Measurements from ENCODE around the gene CDY1B.
"Not testable (repeated sequence)": the region's sequence is repeated elsewhere in the genome, so short reads cannot be mapped to it uniquely, and the experiment has no call there.

CDY1B gene

GRCh38 chrY:24047919-24048318 is at the start of gene CDY1B:
Gene CDY1B, minus strand, starts transcription at chrY:24048019. Its CDS starts 331 bp downstream, at chrY:24047688.
- FAIRE-seq, result not testable (repeated sequence)

GRCh38 chrY:24049525-24049924 is 1.7 kb upstream of the CDY1B start:
- not testable (repeated sequence) for FAIRE-seq

- not testable (repeated sequence) for FAIRE-seq
Measured at GRCh38 chrY:24043209-24043608, 4.6 kb downstream of the CDY1B start.

GRCh38 chrY:24039008-24039718 is 8.7 kb downstream of the CDY1B start:
- not testable (repeated sequence) for FAIRE-seq

- FAIRE-seq, result not testable (repeated sequence)
Measured at GRCh38 chrY:24026212-24027103, 21.4 kb downstream of the CDY1B start.

Measured in A204.1 (cell line).